ENCODE measurements around the gene ITGA2. TPM values are rescaled to one million over a fixed set of nuclear protein-coding genes. Genes with fewer than 3 reads are reported as not detected.

The ITGA2 gene
- total RNA-seq, 4 donors from 2014 or later: 12.0 to 28.5 (median 21.6) TPM

- Histone ChIP-seq H3K4me1 (no peaks in the 10 kb centered on the region), H3K27me3 (no peaks in the 10 kb centered on the region), H3K4me3 (no peak overlapping the region), H3K27ac (no peak overlapping the region), H3K9me3 (peaks cover 0 to 19% (median 11%) of the 10 kb centered on the region in 3 donors), H3K36me3 (no peaks in the 10 kb centered on the region)
- intact Hi-C loops (cut with DNase I): no loop called here
- WGBS, 2 donors: 73 to 89% methylated on average over 5 to 6 of the region's 7 CpGs
- no peak for DNase-seq
- TF ChIP-seq CTCF (IDR thresholded peaks at IDR 0.05): no peak
- no peak for TF ChIP-seq POLR2A (IDR thresholded peaks at IDR 0.05)
These were observed 11.8 kb upstream of the ITGA2 start for GRCh38 chr5:52977264-52977897.

GRCh38 chr5:52981507-52981906 lies 7.6 kb upstream of the ITGA2 start:
- H3K36me3 ChIP-seq: no peaks in the 10 kb centered on the region
- no peak for DNase-seq
- H3K27ac ChIP-seq: no peak overlapping the region
- TF ChIP-seq POLR2A (IDR thresholded peaks at IDR 0.05) (no peak), CTCF (IDR thresholded peaks at IDR 0.05) (no peak)
- peaks cover 0 to 29% (median 13%) of the 10 kb centered on the region in 3 donors for H3K4me1 ChIP-seq
- H3K4me3 ChIP-seq: no peak overlapping the region
- H3K27me3 ChIP-seq: no peaks in the 10 kb centered on the region
- 94% methylated on average over 4 of the region's 4 CpGs for WGBS, 2 donors
- intact Hi-C loops (cut with DNase I): no loop called here
- H3K9me3 ChIP-seq: peaks cover 0 to 9% (median 8%) of the 10 kb centered on the region in 3 donors

- Histone ChIP-seq H3K27ac (peak overlapping the region in 1 of 4 donors; percentile 45), H3K4me1 (peaks cover 8 to 53% (median 22%) of the 10 kb centered on the region in 3 donors), H3K9me3 (no peaks in the 10 kb centered on the region), H3K27me3 (peaks cover 0 to 3% (median 0%) of the 10 kb centered on the region in 4 donors), H3K4me3 (no peak overlapping the region), H3K36me3 (no peaks in the 10 kb centered on the region)
- DNase-seq: no peak
- 23 to 31% methylated on average over 3 of the region's 3 CpGs for WGBS, 2 donors
- TF ChIP-seq POLR2A (IDR thresholded peaks at IDR 0.05): no peak
- intact Hi-C loops (cut with DNase I): no loop called here
These were observed 5.2 kb upstream of the ITGA2 start for GRCh38 chr5:52983731-52984636.

- no peak for TF ChIP-seq POLR2A (IDR thresholded peaks at IDR 0.05)
- TF ChIP-seq CTCF (IDR thresholded peaks at IDR 0.05): no peak
- Histone ChIP-seq H3K36me3 (no peaks in the 10 kb centered on the region), H3K9me3 (no peaks in the 10 kb centered on the region), H3K27me3 (peaks cover 0 to 4% (median 0%) of the 10 kb centered on the region in 4 donors), H3K4me3 (no peak overlapping the region), H3K27ac (peak overlapping the region in 2 of 4 donors; percentile 17 to 35), H3K4me1 (peaks cover 8 to 66% (median 22%) of the 10 kb centered on the region in 3 donors)
- intact Hi-C loops (cut with DNase I): no loop called here
- no peak for DNase-seq
- 38 to 44% methylated on average over 3 of the region's 3 CpGs for WGBS, 2 donors
These were observed 3.8 kb upstream of the ITGA2 start for GRCh38 chr5:52985306-52985705.

GRCh38 chr5:52987711-52988331 lies 1.3 kb upstream of the ITGA2 start:
- no peak for TF ChIP-seq CTCF (IDR thresholded peaks at IDR 0.05)
- no peak for TF ChIP-seq POLR2A (IDR thresholded peaks at IDR 0.05)
- peak overlapping the region in 1 of 4 donors; percentile 93 for H3K4me3 ChIP-seq
- peaks cover 0 to 4% (median 0%) of the 10 kb centered on the region in 4 donors for H3K27me3 ChIP-seq
- WGBS, 2 donors: 29 to 42% methylated on average over 4 of the region's 4 CpGs
- H3K9me3 ChIP-seq: no peaks in the 10 kb centered on the region
- H3K4me1 ChIP-seq: peaks cover 8 to 92% (median 36%) of the 10 kb centered on the region in 3 donors
- intact Hi-C loops (cut with DNase I): no loop called here
- peak overlapping the region; percentile 87 to 92 (median 88) for H3K27ac ChIP-seq
- DNase-seq: no peak
- peaks cover 0 to 7% (median 0%) of the 10 kb centered on the region in 3 donors for H3K36me3 ChIP-seq
